Measurements from ENCODE around the gene HAGHL.
A peak's percentile ranks its signal among the peaks of the same experiment; 100 is the strongest.

Gene HAGHL

GRCh38 chr16:726438-727290, at the start of gene HAGHL, which contains the start of gene CCDC78:
TSS of gene HAGHL (plus strand) at chr16:727106. CDS start at chr16:727510, 404 bp downstream.
TSS of gene CCDC78 (minus strand) at chr16:726443. CDS start at chr16:726367, 76 bp downstream.
- peak; percentile 55 for DNase-seq (ENCODE audit: low spot score)

- no peak for DNase-seq (ENCODE audit: low spot score)
Observed at GRCh38 chr16:677316-678190, 49.4 kb upstream of the HAGHL start.

GRCh38 chr16:678209-678857, 48.6 kb upstream of the HAGHL start:
- no peak for DNase-seq (ENCODE audit: low spot score)

- DNase-seq (ENCODE audit: low spot score), result no peak
Observed at GRCh38 chr16:678858-679813, 47.8 kb upstream of the HAGHL start.

- DNase-seq (ENCODE audit: low spot score), result peak; percentile 93
Observed at GRCh38 chr16:679814-680624, 46.9 kb upstream of the HAGHL start, which contains the start of gene STUB1. TSS of gene STUB1 (plus strand) at chr16:680410. CDS start at chr16:680526, 116 bp downstream.

GRCh38 chr16:680625-680945, 46.3 kb upstream of the HAGHL start:
- no peak for DNase-seq (ENCODE audit: low spot score)

GRCh38 chr16:680967-681745, 45.8 kb upstream of the HAGHL start:
- DNase-seq (ENCODE audit: low spot score), result no peak

GRCh38 chr16:681746-682427, 45.0 kb upstream of the HAGHL start:
- no peak for DNase-seq (ENCODE audit: low spot score)

- DNase-seq (ENCODE audit: low spot score), result no peak
Observed at GRCh38 chr16:682493-683395, 44.2 kb upstream of the HAGHL start.

GRCh38 chr16:683396-684070, 43.4 kb upstream of the HAGHL start:
- no peak for DNase-seq (ENCODE audit: low spot score)

GRCh38 chr16:684071-684794, 42.7 kb upstream of the HAGHL start, which contains the start of gene JMJD8:
TSS of gene JMJD8 (minus strand) at chr16:684334. CDS start at chr16:684319, 15 bp downstream.
- DNase-seq (ENCODE audit: low spot score), result peak; percentile 96

- no peak for DNase-seq (ENCODE audit: low spot score)
Observed at GRCh38 chr16:684961-685696, 41.8 kb upstream of the HAGHL start.

- no peak for DNase-seq (ENCODE audit: low spot score)
Observed at GRCh38 chr16:685967-686366, 40.9 kb upstream of the HAGHL start.

GRCh38 chr16:686459-687260, 40.2 kb upstream of the HAGHL start:
- DNase-seq (ENCODE audit: low spot score), result no peak

- no peak for DNase-seq (ENCODE audit: low spot score)
Observed at GRCh38 chr16:687499-687898, 39.4 kb upstream of the HAGHL start.

Data from CD4-positive, alpha-beta T cell treated with Interleukin-6 at 100 ng/mL for 8 hours (primary cell).